Glomerular visceral epithelial cell (primary cell): ENCODE data around the gene SPATA25.
"Not testable (repeated sequence)": the region's sequence is repeated elsewhere in the genome, so short reads cannot be mapped to it uniquely, and the experiment has no call there.

ENCODE experiments used
- DNase-seq: peaks from one replicate; pipeline ENCODE4 v3.0.0-alpha.2; 2016; ENCODE audit errors: extremely low spot score

The SPATA25 gene

GRCh38 chr20:45887346-45887715, at the start of gene SPATA25:
SPATA25 (minus strand) TSS chr20:45887622; CDS start chr20:45887590, 32 bp downstream.
- no peak for DNase-seq

GRCh38 chr20:45935416-45936046, 48.1 kb upstream of the SPATA25 start:
- DNase-seq, result no peak

- DNase-seq, result peak; percentile 99
These were observed 47.4 kb upstream of the SPATA25 start, which contains the start of gene PCIF1 for GRCh38 chr20:45934586-45935415. PCIF1 (plus strand) TSS chr20:45934683; CDS start chr20:45939000, 4,317 bp downstream.

GRCh38 chr20:45934046-45934585, 46.7 kb upstream of the SPATA25 start:
- peak; percentile 55 for DNase-seq

- DNase-seq, result peak; percentile 85
These were observed 46.0 kb upstream of the SPATA25 start for GRCh38 chr20:45933266-45934045.

- not testable (repeated sequence) for DNase-seq
These were observed 44.3 kb upstream of the SPATA25 start for GRCh38 chr20:45931680-45932079.

- no peak for DNase-seq
These were observed 39.9 kb upstream of the SPATA25 start for GRCh38 chr20:45927071-45927878.

GRCh38 chr20:45926731-45927070, 39.3 kb upstream of the SPATA25 start:
- no peak for DNase-seq

- DNase-seq, result no peak
These were observed 38.5 kb upstream of the SPATA25 start for GRCh38 chr20:45925821-45926506.

- DNase-seq, result no peak
These were observed 37.2 kb upstream of the SPATA25 start for GRCh38 chr20:45924391-45925261.

GRCh38 chr20:45921337-45922189, 34.1 kb upstream of the SPATA25 start:
- peak; percentile 25 for DNase-seq

- no peak for DNase-seq
These were observed 33.3 kb upstream of the SPATA25 start for GRCh38 chr20:45920462-45921336.

- DNase-seq, result no peak
These were observed 32.3 kb upstream of the SPATA25 start for GRCh38 chr20:45919542-45920399.

GRCh38 chr20:45918779-45919537, 31.5 kb upstream of the SPATA25 start:
- DNase-seq, result no peak

- DNase-seq, result no peak
These were observed 30.8 kb upstream of the SPATA25 start for GRCh38 chr20:45918182-45918737.

- DNase-seq, result no peak
These were observed 30.3 kb upstream of the SPATA25 start for GRCh38 chr20:45917790-45918141.
